ENCODE results near the gene ZNF732.
A peak's percentile ranks its signal among the peaks of the same experiment; 100 is the strongest.
"Not testable (repeated sequence)": the region's sequence is repeated elsewhere in the genome, so short reads cannot be mapped to it uniquely, and the experiment has no call there.

The ZNF732 gene

DNA sequence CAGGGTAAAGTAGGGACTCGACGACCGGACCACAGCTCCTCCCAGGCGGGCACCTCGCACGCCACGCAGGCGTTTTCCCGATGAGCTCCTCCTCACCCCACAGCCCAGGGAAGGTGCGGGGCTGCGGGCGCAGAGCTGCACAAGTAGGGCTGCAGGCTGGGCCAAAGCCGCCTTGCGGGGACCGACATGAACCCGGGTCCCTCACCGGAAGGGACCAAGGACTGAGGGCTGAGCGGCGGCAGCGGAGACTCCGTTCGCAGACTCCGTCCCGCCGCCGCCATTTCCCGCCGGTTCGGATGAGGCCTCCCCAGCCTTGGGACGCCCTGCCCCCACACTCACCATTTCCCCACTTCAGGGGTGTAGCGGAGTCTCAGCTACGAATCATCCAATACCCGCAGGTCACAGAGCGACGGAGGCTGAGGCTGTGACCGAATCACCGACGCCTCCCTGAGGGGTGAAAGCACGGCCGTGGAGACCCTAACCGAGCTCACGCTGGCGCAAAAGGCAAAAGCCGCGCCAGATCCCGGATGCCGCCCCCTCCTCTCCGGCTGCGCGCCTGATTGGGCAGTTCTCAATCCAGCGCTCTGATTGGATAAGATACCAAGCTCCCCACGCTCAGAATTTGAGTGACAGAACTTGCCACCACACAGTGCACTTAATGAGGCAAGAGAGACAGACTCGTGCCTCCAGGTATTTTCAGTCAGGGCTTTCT lies at the start of gene ZNF732:
Gene ZNF732, minus strand, starts transcription at position 506 of the 712 bp plus-strand sequence. Its CDS starts 164 bp downstream, at position 342.
- no peak for DNase-seq

DNA sequence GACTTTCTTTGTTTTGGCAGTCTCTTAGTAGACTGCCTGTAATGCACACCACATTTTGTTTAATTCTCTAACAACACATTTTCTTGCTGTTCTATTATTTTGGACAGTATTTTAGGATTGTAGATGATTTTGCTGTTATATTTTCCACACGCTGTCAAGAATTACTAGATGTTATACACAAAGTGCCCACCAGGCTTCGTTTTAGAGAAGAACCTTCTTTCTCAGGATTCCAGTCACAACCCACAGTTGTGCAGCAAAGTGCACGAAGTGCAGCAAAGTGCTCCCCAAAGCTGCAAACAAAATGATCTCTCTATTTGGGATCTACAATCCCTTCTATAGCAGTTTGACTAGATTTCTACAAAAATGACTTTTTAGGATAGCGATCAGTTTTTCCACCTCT lies 34.7 kb upstream of the ZNF732 start:
- no peak for DNase-seq

DNA sequence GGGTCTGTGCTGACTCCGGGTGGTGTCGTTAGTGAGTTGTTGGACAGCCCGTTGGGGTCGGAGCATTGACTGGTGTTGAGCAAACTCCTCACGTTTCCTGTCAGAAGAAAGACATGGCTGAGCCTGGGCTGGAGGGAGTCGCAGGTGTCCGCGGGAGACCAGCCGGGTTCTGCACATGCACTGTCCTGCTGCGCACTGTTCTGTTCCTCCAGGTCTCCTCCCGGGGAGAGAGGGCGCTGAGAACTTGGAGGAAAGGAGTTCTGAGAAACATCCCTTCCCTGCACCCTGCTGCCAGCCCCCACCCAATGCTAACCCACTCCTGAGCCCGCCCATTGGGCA lies 33.5 kb upstream of the ZNF732 start:
- no peak for DNase-seq

- DNase-seq = no peak
Measured at GRCh38 chr4:337932-338758, 32.9 kb upstream of the ZNF732 start.

GRCh38 chr4:337143-337931 lies 32.1 kb upstream of the ZNF732 start, which contains the start of gene ZNF141:
ZNF141 (plus strand) TSS chr4:337814; CDS start chr4:337984, 170 bp downstream.
- DNase-seq = peak; percentile 96

GRCh38 chr4:336893-337142 lies 31.5 kb upstream of the ZNF732 start:
- DNase-seq = no peak

GRCh38 chr4:336099-336892 lies 31.0 kb upstream of the ZNF732 start:
- no peak for DNase-seq

- DNase-seq = no peak
Measured at GRCh38 chr4:335515-335914, 30.2 kb upstream of the ZNF732 start.

DNA sequence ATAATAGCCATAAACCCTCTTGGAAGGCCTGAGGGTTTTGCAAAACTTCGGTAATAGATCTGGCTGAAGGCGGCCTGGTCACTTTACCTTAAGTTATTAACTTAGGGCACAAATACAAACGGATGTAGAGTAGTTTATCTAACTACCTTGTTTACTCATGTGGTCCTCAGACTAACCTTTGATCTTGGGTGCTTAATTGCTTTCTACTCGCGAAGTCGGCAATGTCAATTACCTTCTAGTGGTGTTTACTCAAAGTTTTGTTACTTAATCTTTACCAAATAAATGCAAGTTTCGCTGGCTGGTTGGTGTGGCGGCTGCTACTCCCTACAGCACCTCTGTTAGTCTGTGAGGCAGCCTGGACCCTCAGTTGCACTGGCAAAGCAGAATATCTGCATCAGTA lies 23.5 kb upstream of the ZNF732 start:
- no peak for DNase-seq

DNA sequence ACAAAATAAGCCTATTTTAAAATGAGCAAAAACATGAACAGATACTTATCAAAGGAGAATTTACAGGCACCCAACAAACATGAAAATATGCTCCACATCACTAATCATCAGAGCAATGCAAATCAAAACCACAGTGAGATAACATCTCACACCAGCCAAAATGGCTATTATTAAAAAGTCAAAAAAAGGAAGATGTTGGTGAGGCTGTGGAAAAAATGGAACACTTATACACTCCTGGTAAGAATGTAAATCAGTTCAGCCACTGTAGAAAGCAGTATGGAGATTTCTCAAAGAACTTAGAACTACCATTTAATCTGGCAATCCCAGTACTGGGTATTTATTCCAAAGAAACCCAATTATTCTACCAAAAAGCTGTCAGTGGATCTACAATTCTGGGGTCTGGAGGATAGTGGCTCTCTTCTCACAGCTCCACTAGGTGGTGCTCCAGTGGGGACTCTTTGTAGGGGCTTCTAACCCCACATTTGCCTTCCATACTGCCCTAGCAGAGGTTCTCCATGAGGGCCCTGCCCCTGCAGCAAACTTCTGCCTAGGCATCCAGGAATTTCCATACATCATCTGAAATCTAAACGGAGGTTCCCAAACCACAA lies 9.1 kb upstream of the ZNF732 start:
- no peak for DNase-seq

DNA sequence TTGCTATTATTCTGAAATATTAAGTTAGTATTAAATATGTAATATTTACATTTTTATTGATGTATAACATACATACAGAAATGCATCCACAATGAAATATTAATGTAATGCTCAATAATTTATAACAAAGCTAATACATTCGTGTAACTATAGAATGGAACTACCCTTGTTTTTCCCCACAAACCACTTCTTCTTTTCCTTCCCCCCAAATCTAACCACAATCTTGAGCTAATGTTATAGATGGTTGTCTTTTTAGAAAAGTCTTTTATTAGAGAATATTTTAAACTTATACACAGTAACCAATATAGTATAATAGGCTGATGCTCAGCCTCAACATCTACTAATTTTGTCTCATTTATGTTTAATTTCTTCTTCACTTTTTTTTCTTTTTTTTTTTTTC lies 4.5 kb upstream of the ZNF732 start:
- no peak for DNase-seq

DNA sequence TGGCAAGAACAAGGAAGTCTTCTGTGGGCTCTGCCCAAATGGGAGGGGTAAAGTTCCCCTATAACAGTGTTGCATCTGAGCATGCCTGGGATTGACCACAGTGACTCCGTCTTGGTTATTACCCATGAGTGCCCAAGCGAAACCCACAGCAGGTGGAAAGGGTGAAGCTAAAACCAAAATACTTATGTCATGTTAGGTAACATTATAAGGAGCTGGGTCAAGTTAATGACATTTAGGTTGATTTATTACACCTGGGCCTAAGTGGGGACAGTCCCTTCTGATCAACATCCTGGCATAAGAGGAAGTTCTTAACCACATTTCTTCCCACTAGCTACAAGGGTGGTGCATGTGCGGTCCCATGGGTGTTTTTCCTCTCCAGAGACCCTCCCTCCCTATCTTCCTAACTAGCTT lies 1.3 kb upstream of the ZNF732 start:
- DNase-seq = no peak

DNA sequence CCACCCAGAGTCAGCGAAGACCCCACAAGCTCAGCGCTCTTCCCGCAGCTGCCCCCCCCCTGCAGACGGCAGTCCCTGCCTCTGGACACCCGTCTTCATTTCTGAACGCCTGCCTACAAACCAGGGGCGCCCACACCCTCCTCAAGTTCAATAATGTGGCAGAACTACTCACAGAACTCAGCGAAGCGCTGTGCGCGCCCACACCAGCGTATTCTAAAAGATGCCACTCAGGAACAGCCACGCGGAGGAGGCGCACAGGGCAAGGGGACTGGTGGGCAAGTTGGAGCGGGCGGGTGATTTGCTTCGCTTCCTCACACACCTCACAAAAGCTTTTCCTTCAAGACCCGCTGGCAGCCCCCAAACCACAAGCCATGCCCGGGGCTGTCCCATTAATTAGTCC lies 758 bp downstream of the ZNF732 start:
- DNase-seq = not testable (repeated sequence)

DNA sequence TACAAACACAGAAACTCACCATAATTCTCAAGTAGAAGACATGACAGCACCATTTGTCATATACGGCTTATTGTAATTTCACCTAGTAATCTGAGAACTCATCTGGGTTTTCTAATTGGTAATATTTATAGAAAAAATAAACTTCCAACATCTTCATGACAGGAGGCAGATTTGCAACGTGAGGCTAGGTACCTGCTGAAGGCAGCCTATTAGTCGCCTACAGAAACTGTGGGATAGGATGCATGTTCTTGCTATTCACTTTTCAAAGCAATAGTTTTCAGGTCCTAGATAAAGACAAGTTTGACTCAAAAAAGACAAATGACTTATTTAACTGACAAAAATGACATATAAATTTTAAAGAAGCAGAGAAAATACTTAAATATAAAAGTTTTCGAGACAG lies 2.9 kb downstream of the ZNF732 start:
- DNase-seq = no peak

- DNase-seq = no peak
Measured at GRCh38 chr4:294732-295131, 10.5 kb downstream of the ZNF732 start.

- DNase-seq = no peak
Measured at GRCh38 chr4:288891-289290, 16.4 kb downstream of the ZNF732 start.

DNA sequence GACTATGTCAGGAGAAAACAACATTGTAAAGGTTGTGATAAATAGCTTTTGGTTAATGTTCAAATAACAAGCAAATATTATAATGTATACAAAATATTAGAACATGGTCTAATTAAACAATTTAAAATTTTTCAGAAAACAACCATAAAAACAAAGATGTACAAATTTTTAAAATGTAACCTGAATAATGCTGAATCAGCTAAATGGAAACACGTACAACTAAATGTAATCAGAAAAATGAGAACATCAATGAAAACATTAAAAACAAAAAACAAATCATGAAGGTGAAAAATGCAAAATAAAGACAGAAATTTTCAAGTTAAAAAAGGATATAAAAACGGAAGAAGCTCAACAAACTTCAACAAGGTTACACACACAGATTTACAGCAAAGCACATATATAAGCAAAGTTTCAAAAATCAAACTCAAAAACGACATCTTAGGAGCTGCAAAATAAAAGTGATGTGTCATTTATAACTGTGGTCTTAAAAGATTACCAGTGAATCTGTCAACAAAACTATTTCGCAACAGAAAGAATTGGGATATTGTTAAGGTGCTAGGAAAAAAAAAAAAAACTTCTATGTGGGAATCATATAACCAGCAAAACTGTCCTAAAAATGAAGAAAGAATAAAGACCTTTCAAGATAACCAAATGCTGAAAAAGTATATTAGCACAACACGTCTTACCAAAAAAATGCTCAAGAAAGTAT lies 31.8 kb downstream of the ZNF732 start:
- no peak for DNase-seq

DNA sequence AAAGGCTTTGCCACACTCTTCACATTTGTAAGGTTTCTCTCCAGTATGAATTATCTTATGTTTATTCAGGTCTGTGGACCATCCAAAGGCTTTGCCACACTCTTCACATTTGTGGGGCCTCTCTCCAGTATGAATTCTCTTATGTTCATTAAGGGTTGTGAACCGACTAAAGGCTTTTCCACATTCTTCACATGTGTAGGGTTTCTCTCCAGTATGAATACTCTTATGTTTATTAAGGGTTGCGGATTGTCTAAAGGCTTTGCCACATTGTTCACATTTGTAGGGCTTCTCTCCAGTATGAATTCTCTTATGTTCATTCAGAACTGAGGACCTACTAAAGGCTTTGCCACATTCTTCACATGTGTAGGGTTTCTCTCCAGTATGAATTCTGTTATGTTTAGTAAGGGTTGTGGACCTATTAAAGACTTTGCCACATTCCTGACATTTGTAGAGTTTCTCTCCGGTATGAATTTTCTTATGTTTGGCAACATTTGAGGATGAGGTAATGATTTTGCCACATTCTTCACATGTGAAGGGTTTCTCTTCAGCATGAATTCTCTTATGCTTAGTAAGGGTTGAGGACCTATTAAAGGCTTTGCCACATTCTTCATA lies 33.7 kb downstream of the ZNF732 start:
- DNase-seq = no peak

- DNase-seq = not testable (repeated sequence)
Measured at GRCh38 chr4:259240-259639, 46.0 kb downstream of the ZNF732 start.

DNA sequence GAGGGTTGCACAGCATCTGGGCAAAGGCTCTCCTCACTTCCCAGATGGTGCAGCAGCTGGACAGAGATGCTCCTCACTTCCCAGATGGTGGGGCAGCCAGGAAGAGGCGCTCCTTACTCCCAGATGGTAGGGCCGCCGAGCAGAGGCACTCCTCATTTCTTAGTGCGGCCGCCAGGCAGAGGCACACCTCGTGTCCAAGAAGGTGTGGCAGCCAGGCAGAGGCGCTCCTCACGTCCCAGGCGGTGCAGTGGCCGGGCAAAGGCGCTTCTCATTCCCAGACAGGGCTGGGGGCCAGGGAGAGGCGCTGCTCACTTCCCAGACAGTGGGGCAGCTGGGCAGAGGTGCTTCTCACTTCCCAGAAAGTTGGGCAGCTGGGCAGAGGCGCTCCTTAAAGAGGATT lies 48.8 kb downstream of the ZNF732 start:
- no peak for DNase-seq
